Inferior parietal cortex (tissue), 1 donor: ENCODE data around the gene PCDHA3.
"Not testable (repeated sequence)": the region's sequence is repeated elsewhere in the genome, so short reads cannot be mapped to it uniquely, and the experiment has no call there.

ENCODE experiments used
- DNase-seq: peaks from one replicate; pipeline ENCODE4 v3.0.0-alpha.2; 2016; ENCODE audit errors: extremely low spot score

Gene PCDHA3

DNA sequence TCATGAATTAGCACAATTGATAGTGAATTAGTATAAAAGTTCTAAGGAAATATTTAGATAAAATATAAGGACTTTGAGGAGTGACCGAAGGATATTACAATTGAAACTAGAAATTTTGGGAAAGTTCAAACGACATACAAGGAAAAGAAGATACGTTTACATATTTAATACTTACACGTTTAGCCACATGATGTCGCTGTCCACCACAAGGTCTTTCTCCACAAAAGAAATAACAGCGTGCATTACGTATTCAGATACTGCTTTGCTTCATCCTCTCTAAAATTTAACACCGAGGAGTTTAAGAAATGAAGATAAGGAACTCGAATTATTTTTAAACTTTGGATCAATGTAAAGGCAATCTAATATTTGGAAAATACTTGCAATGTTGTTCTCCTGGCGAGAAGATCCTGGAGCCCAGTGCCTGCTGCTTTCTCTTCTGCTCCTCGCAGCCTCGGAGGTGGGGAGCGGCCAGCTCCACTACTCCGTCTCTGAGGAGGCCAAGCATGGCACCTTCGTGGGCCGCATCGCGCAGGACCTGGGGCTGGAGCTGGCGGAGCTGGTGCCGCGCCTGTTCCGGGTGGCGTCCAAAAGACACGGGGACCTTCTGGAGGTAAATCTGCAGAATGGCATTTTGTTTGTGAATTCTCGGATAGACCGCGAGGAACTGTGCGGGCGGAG is at the start of gene PCDHA3:
Gene PCDHA3, plus strand, starts transcription at position 242 of the 678 bp plus-strand sequence.
- peak; percentile 45 for DNase-seq

GRCh38 chr5:140753561-140753960 is 47.3 kb upstream of the PCDHA3 start:
- no peak for DNase-seq

DNA sequence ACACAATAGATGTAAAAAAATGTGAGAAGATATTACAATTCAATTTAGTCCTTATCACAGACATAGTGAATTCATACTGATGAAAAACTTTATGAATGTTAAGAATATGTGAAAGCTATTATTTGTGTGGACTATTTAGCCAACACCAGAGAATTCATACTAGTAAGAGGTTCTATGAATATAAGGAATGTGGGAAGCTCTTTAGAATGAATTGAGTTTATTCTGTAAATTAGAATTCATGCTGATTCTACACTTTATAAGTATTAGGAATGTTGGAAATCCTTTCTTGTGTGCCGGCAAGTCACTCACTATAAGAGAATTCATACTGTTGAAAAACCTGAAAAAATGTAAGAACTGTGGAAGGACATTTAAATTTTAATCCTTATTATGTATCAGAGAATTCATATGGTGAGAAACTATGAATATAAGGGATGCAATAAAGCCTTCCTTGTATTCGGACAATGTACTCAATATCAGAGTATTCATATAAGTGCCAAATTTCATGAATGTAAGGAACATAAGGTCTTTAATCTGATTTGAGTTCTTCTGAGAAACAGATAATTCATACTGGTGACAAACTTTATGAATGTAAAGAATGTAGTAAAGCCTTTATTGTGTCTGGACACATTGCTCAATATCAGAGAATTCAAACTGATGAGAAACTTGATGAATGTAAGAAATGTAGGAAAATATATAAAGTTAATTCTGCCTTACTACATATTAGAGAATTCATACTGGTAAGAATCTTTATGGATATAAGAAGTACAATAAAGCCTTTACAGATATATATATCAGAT is 36.5 kb upstream of the PCDHA3 start:
- DNase-seq, result no peak

DNA sequence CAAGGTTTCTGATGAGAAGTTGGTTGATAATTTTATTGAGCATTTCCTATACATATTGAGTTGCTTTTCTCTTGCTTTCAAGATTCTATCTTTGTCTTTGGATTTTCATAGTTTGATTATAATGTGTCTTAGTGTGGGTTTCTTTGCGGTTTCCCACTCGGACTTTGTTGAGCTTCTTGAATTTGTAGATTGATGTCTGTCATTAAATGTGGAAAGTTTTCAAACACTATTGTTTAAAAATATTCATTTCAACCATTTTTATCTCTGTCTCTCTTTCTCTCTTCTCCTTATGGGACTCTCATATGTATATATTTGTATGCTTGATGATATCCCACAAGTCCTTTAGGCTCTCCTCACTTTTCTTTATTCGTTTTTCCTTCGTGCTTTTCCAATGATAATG is 33.4 kb upstream of the PCDHA3 start:
- DNase-seq, result no peak

GRCh38 chr5:140780512-140780911 is 20.3 kb upstream of the PCDHA3 start:
- DNase-seq, result no peak

DNA sequence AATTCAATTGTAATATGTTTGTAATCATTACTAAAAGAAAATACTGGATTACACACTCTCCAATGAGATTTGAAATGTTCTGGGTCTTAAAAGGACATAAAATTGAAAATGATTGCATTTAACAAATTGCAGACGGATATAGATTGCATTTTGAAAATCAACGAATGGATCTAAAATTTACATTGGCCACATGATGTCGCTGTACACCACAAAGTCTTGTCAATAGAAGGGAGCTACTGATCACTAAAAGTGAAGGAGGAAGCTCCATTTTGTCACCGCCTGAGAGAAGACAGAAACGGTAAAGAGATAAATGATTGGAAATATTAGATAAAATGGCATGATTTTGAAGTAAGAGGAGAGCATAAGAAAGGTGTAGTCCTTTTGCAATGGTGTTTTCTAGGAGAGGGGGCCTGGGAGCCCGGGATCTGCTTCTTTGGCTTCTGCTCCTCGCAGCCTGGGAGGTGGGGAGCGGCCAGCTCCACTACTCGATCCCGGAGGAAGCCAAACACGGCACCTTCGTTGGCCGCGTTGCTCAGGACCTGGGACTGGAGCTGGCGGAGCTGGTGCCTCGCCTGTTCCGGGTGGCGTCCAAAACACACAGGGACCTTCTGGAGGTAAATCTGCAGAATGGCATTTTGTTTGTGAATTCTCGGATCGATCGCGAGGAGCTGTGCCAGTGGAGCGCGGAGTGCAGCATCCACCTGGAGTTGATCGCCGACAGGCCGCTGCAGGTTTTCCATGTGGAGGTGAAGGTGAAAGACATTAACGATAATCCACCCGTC is 14.8 kb upstream of the PCDHA3 start, which contains the start of gene PCDHA1:
Gene PCDHA1, plus strand, starts transcription at position 236 of the 782 bp plus-strand sequence.
- DNase-seq, result peak; percentile 2

DNA sequence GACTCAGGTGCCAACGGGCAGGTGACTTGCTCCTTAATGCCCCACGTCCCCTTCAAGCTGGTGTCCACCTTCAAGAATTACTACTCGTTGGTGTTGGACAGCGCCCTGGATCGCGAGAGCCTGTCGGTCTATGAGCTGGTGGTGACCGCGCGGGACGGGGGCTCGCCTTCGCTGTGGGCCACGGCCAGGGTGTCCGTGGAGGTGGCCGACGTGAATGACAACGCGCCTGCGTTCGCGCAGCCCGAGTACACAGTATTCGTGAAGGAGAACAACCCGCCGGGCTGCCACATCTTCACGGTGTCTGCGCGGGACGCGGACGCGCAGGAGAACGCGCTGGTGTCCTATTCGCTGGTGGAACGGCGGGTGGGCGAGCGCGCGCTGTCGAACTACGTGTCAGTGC is 13.4 kb upstream of the PCDHA3 start:
- DNase-seq, result not testable (repeated sequence)

GRCh38 chr5:140787849-140788504 is 12.9 kb upstream of the PCDHA3 start:
- DNase-seq, result not testable (repeated sequence)

GRCh38 chr5:140791089-140791488 is 9.8 kb upstream of the PCDHA3 start:
- no peak for DNase-seq

GRCh38 chr5:140794595-140795258 is 6.1 kb upstream of the PCDHA3 start, which contains the start of gene PCDHA2:
Gene PCDHA2 (plus strand): TSS chr5:140794852.
- peak; percentile 22 for DNase-seq

GRCh38 chr5:140795259-140795641 is 5.6 kb upstream of the PCDHA3 start:
- DNase-seq, result peak; percentile 5

GRCh38 chr5:140796072-140796717 is 4.7 kb upstream of the PCDHA3 start:
- DNase-seq, result not testable (repeated sequence)

DNA sequence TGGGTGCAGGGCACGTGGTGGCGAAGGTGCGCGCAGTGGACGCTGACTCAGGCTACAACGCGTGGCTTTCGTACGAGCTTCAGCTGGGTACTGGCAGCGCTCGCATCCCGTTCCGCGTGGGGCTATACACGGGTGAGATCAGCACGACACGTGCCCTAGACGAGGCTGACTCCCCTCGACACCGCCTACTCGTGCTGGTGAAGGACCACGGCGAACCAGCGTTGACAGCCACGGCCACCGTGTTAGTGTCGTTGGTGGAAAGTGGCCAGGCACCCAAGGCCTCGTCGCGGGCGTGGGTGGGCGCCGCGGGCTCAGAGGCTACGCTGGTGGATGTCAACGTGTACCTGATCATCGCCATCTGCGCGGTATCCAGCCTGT is 4.2 kb upstream of the PCDHA3 start:
- no peak for DNase-seq

DNA sequence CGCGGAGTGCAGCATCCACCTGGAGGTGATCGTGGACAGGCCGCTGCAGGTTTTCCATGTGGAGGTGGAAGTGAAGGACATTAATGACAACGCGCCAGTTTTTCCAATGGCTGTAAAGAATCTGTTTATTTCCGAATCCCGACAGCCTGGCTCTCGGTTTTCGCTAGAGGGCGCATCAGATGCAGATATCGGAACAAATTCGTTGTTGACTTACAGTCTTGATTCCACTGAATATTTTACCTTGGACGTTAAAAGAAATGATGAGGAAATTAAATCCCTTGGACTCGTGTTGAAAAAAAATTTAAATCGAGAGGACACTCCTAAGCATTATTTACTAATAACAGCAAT is 611 bp downstream of the PCDHA3 start:
- DNase-seq, result peak; percentile 26

- not testable (repeated sequence) for DNase-seq
These were observed 1.5 kb downstream of the PCDHA3 start for GRCh38 chr5:140802381-140802780.

GRCh38 chr5:140802781-140803271 is 2.0 kb downstream of the PCDHA3 start:
- no peak for DNase-seq

GRCh38 chr5:140806834-140807775 is 6.2 kb downstream of the PCDHA3 start, which contains the start of gene PCDHA4:
Gene PCDHA4 (plus strand): TSS chr5:140807068.
- peak; percentile 58 for DNase-seq

GRCh38 chr5:140808241-140808888 is 7.5 kb downstream of the PCDHA3 start:
- not testable (repeated sequence) for DNase-seq

- DNase-seq, result no peak
These were observed 8.0 kb downstream of the PCDHA3 start for GRCh38 chr5:140808889-140809291.
